Panc1 (cell line): ENCODE measurements around the gene OR6T1.

Source experiments
- POLR2AphosphoS5 ChIP-seq: IDR thresholded peaks from 2 replicates; pipeline ENCODE4 v1.6.1; 2012; ENCODE audit warnings: mild to moderate bottlenecking, low read depth, low read length, moderate library complexity
- REST ChIP-seq, 2 experiments: IDR thresholded peaks; 2 replicates each; pipeline ENCODE4 v1.6.1; 2011 to 2012; ENCODE audit warnings: low read depth in 2 of 2, control low read depth in 1 of 2, low read length in 1 of 2, mild to moderate bottlenecking in 1 of 2, moderate library complexity in 1 of 2; ENCODE audit not compliant: insufficient read depth in 1 of 2
- SIN3A ChIP-seq: IDR thresholded peaks from 2 replicates; pipeline ENCODE4 v1.6.1; 2012; ENCODE audit warnings: low read depth, mild to moderate bottlenecking, low read length, moderate library complexity, borderline replicate concordance; ENCODE audit not compliant: insufficient read depth
- TCF7L2 ChIP-seq: IDR thresholded peaks from 2 replicates; pipeline ENCODE4 v1.6.1; 2011; ENCODE audit warnings: mild to moderate bottlenecking, low read depth, low read length, inconsistent platforms
- TF ChIP-seq, protein P1 (sequence below): fragments of 450-650 bp; IDR thresholded peaks from 2 replicates; pipeline ENCODE4 v1.5.1; 2017; ENCODE audit warnings: mild to moderate bottlenecking

DNA sequence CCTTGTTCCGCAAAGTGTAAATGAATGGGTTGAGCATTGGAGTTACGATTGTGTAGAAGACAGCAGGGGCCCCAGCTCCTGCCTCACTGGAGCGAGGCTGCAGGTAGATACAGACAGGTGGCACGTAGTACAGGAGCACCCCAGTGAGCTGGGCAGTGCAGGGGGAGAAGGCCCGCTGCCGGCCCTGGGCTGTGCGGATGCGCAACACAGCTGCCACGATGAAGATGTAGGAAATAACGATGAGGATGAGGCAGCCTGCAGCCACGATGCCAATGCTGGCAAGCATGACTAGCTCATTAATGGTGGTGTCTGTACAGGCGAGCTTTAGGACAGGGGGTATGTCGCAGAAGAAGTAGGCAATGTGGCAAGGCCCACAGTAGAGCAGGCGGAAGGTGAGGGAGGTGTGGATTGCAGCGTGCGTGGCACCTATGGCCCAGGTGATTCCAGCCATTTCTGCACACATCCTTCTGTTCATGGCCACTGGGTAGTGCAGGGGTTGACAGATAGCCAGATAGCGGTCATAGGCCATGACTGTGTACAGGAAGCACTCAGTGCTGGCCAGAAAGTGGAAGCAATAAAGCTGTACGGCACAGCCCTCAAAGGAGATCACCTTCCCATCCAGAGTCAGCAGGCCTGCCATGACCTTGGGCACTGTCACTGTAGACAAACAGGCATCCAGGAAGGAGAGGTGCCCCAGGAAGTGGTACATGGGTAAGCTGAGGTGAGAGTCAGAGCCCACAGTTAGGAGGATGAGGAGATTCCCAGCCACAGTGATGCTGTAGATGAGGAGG is 33.3 kb upstream of the OR6T1 start:
- TF ChIP-seq, protein P1, sequence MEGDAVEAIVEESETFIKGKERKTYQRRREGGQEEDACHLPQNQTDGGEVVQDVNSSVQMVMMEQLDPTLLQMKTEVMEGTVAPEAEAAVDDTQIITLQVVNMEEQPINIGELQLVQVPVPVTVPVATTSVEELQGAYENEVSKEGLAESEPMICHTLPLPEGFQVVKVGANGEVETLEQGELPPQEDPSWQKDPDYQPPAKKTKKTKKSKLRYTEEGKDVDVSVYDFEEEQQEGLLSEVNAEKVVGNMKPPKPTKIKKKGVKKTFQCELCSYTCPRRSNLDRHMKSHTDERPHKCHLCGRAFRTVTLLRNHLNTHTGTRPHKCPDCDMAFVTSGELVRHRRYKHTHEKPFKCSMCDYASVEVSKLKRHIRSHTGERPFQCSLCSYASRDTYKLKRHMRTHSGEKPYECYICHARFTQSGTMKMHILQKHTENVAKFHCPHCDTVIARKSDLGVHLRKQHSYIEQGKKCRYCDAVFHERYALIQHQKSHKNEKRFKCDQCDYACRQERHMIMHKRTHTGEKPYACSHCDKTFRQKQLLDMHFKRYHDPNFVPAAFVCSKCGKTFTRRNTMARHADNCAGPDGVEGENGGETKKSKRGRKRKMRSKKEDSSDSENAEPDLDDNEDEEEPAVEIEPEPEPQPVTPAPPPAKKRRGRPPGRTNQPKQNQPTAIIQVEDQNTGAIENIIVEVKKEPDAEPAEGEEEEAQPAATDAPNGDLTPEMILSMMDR, result no peak
- TF ChIP-seq POLR2AphosphoS5, result no peak
- TF ChIP-seq REST (IDR thresholded peaks at IDR 0.05; ENCODE audit: insufficient read depth in 1 of 2, low read depth in 2 of 2, low read length in 1 of 2), result no peak
- no peak for TF ChIP-seq SIN3A
- no peak for TF ChIP-seq TCF7L2
